CD4-positive, alpha-beta memory T cell (primary cell): ENCODE data around the gene CRIP3. TPM values are rescaled to one million over a fixed set of nuclear protein-coding genes. Genes with fewer than 3 reads are reported as not detected.
"Not testable (repeated sequence)": the region's sequence is repeated elsewhere in the genome, so short reads cannot be mapped to it uniquely, and the experiment has no call there.

ENCODE experiments used
- CTCF ChIA-PET: fragments of 350-600 bp; sonication (Branson Sonifier 250); formaldehyde crosslinking; loops from one replicate; lab custom pipeline; 2021; ENCODE audit warnings: inconsistent platforms; ENCODE audit not compliant: partially characterized antibody; lab: Charles Lee
- POLR2A ChIA-PET: fragments of 350-600 bp; sonication (Branson Sonifier 250); formaldehyde crosslinking; loops from one replicate; lab custom pipeline; 2021; ENCODE audit not compliant: partially characterized antibody; lab: Charles Lee
- DNase-seq, 5 donors: peaks; one replicate each; pipeline versions ENCODE4 v3.0.0 to v3.0.0-alpha.2; 2020 to 2022; ENCODE audit warnings: mixed read lengths in 1 of 5
- H3K27ac ChIP-seq: one replicate; pipeline ENCODE4 v1.7.0; 2013; ENCODE audit warnings: low read depth, low read length
- H3K27me3 ChIP-seq: 2 replicates; pipeline ENCODE4 v1.7.0; 2013; ENCODE audit warnings: mild to moderate bottlenecking, low read length, moderate library complexity; ENCODE audit not compliant: insufficient read depth
- H3K36me3 ChIP-seq: 2 replicates; pipeline ENCODE4 v1.7.0; 2013; ENCODE audit warnings: mild to moderate bottlenecking, low read length, moderate library complexity; ENCODE audit not compliant: insufficient read depth
- H3K4me1 ChIP-seq: 2 replicates; pipeline ENCODE4 v1.7.0; 2013; ENCODE audit warnings: mild to moderate bottlenecking, low read length, moderate library complexity; ENCODE audit not compliant: insufficient read depth
- H3K4me3 ChIP-seq, 2 donors: one replicate each; pipeline ENCODE4 v1.7.0; 2013; ENCODE audit warnings: low read length in 2 of 2, mild to moderate bottlenecking in 1 of 2
- H3K9me3 ChIP-seq, 2 donors: one replicate each; pipeline ENCODE4 v1.7.0; 2013; ENCODE audit warnings: low read length in 2 of 2, control low read depth in 1 of 2; ENCODE audit not compliant: control insufficient read depth in 1 of 2
- H3K27ac Mint-ChIP-seq, 7 donors: one replicate each; pipeline ENCODE4 v1.8.0; 2020 to 2021; ENCODE audit warnings: mixed read lengths in 7 of 7, mild to moderate bottlenecking in 6 of 7, inconsistent platforms in 3 of 7, moderate library complexity in 3 of 7
- H3K27me3 Mint-ChIP-seq, 2 donors: one replicate each; pipeline ENCODE4 v1.8.0; 2020 to 2021; ENCODE audit warnings: mixed read lengths in 2 of 2
- H3K36me3 Mint-ChIP-seq, 2 donors: one replicate each; pipeline ENCODE4 v1.8.0; 2020 to 2021; ENCODE audit warnings: mixed read lengths in 2 of 2, inconsistent platforms in 1 of 2, mild to moderate bottlenecking in 1 of 2
- H3K4me1 Mint-ChIP-seq, 4 donors: one replicate each; pipeline ENCODE4 v1.8.0; 2020 to 2021; ENCODE audit warnings: mixed read lengths in 4 of 4, mild to moderate bottlenecking in 1 of 4
- H3K4me3 Mint-ChIP-seq, 8 donors: one replicate each; pipeline ENCODE4 v1.8.0; 2020 to 2021; ENCODE audit warnings: mixed read lengths in 8 of 8, mild to moderate bottlenecking in 7 of 8, moderate library complexity in 6 of 8, inconsistent platforms in 3 of 8
- H3K9me3 Mint-ChIP-seq, 8 donors: one replicate each; pipeline ENCODE4 v1.8.0; 2020 to 2021; ENCODE audit warnings: mixed read lengths in 8 of 8, mild to moderate bottlenecking in 5 of 8, inconsistent platforms in 3 of 8, moderate library complexity in 1 of 8
- intact Hi-C: fragments of 100-400 bp; cut with micrococcal nuclease; formaldehyde crosslinking; loops from one replicate; pipeline ENCODE4 v1.15.1; 2023
- polyA plus RNA-seq, 2 donors: library from polyadenylated mRNA; unstranded; fragments of 300-500 nt; fragmentation: Illumina TruSeq; gene quantifications; one replicate each; pipeline ENCODE4 v1.2.3, GENCODE V29; 2021
- total RNA-seq, 2 experiments: library from RNA; stranded (reverse); gene quantifications; one replicate each; pipeline ENCODE4 v1.2.3, GENCODE V29; 2021

CRIP3 gene
- 1 to 10 TPM; 1.9 to 3.0 TPM for total RNA-seq
- polyA plus RNA-seq: not detected

- Histone ChIP-seq H3K4me1 (peaks cover 14% of the 10 kb centered on the region), H3K9me3 (no peaks in the 10 kb centered on the region), H3K36me3 (no peaks in the 10 kb centered on the region), H3K4me3 (peak within 1 kb of the TSS; percentile 42 to 43), H3K27me3 (no peaks in the 10 kb centered on the region), H3K27ac (no peak within 1 kb of the TSS)
- POLR2A ChIA-PET: interaction anchor here (0.9 to 2.2 kb wide), 8 partner anchors 8 to 120 kb away, joined by 3 to 12 read pairs (median 5); partner anchors contain the start of genes ABCC10, DNPH1 and ZNF318
- CTCF ChIA-PET: interaction anchor here (0.7 to 3.6 kb wide), 20 partner anchors 9 to 196 kb away, joined by 3 to 49 read pairs (median 4); partner anchors contain the start of genes TJAP1 and ZNF318
- Mint-ChIP-seq H3K4me3 (peak within 1 kb of the TSS; percentile 75 to 89 (median 84)), H3K4me1 (peaks cover 3 to 12% (median 8%) of the 10 kb centered on the region in 4 donors), H3K27ac (peak within 1 kb of the TSS in 6 of 7 donors; percentile 17 to 88 (median 52)), H3K36me3 (peaks cover 0 to 4% of the 10 kb centered on the region in 2 donors), H3K9me3 (no peaks in the 10 kb centered on the region), H3K27me3 (no peaks in the 10 kb centered on the region)
- intact Hi-C loops: loop anchor here (1.0 to 2.0 kb wide), 3 partner anchors 26 to 198 kb away; no protein-coding TSS in a partner anchor
- peak; percentile 42 to 63 (median 46) for DNase-seq
Observed at GRCh38 chr6:43308101-43308989, at the start of gene CRIP3. Gene CRIP3, minus strand, starts transcription at chr6:43308826. Its CDS starts 34 bp downstream, at chr6:43308792.

DNA sequence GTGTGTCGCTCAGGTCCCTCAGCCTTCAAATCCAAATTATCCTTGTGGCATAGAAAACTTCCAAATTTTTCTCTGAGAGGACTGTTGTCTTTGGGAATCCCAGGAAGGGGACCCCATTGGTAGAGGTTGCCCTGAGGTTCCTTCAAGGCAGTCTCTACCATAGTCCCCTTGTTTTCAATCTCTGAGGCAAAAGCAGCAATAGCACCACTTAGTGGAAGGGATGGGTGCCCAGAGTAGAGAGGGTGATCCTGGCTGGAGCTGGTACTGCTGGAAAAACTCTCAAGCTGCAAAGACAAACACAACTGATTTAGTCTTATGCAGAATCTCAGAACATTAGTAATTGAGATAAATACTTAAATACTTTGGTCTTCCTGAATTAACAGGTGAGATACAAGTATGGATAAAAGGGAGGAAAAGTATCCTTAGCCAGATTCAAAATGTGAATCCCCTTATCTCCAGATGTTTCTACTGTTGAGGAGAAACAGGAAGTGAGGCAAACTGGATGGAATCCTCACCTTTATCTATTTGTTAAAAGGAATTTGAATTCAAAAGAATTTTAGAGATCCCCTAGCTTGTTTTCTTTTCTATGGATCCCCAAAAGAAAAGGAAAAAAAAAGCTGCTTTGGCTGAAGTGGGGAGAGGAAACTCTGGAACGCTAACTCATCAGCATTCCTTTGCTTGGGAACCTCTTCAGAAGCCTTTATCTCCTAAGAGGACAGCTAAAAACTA, 47.4 kb upstream of the CRIP3 start:
- Mint-ChIP-seq H3K36me3 (peaks cover 50 to 75% of the 10 kb centered on the region in 2 donors), H3K4me3 (no peak overlapping the region), H3K27me3 (no peaks in the 10 kb centered on the region), H3K4me1 (peaks cover 6 to 12% (median 10%) of the 10 kb centered on the region in 4 donors), H3K27ac (peak overlapping the region in 1 of 7 donors; percentile 23), H3K9me3 (no peaks in the 10 kb centered on the region)
- Histone ChIP-seq H3K36me3 (peaks cover 44% of the 10 kb centered on the region), H3K4me1 (no peaks in the 10 kb centered on the region), H3K4me3 (no peak overlapping the region), H3K27me3 (no peaks in the 10 kb centered on the region), H3K9me3 (no peaks in the 10 kb centered on the region), H3K27ac (no peak overlapping the region)
- intact Hi-C loops: no loop called here
- CTCF ChIA-PET: interaction anchor here (0.8 to 1.8 kb wide), 5 partner anchors 18 to 127 kb away, joined by 3 to 6 read pairs (median 6); partner anchors contain the start of gene DNPH1
- POLR2A ChIA-PET: interaction anchor here (1.7 kb wide), 1 partner anchor 13 kb away, joined by 5 read pairs; the partner anchor contains the start of gene ZNF318
- no peak for DNase-seq

- DNase-seq, H3K27me3 Mint-ChIP-seq, H3K27me3 ChIP-seq, H3K27ac Mint-ChIP-seq, H3K4me3 Mint-ChIP-seq, H3K9me3 Mint-ChIP-seq, intact Hi-C loops, H3K4me3 ChIP-seq, CTCF ChIA-PET, H3K9me3 ChIP-seq, H3K27ac ChIP-seq, H3K4me1 Mint-ChIP-seq, H3K4me1 ChIP-seq: not testable (repeated sequence)
- H3K36me3 Mint-ChIP-seq: peaks cover 46 to 52% of the 10 kb centered on the region in 2 donors
- POLR2A ChIA-PET: interaction anchor here (0.6 kb wide), 1 partner anchor 218 kb away, joined by 3 read pairs; no protein-coding TSS in a partner anchor
- H3K36me3 ChIP-seq: peaks cover 48% of the 10 kb centered on the region
Observed at GRCh38 chr6:43351951-43352350, 43.3 kb upstream of the CRIP3 start.

GRCh38 chr6:43347444-43347843, 38.8 kb upstream of the CRIP3 start:
- intact Hi-C loops: no loop called here
- no peak overlapping the region for H3K27ac ChIP-seq
- no peak overlapping the region for H3K4me3 ChIP-seq
- Mint-ChIP-seq H3K9me3 (no peaks in the 10 kb centered on the region), H3K36me3 (peaks cover 40 to 47% of the 10 kb centered on the region in 2 donors), H3K4me3 (no peak overlapping the region), H3K27me3 (no peaks in the 10 kb centered on the region), H3K27ac (no peak overlapping the region), H3K4me1 (peaks cover 0 to 7% (median 4%) of the 10 kb centered on the region in 4 donors)
- no peaks in the 10 kb centered on the region for H3K4me1 ChIP-seq
- peaks cover 40% of the 10 kb centered on the region for H3K36me3 ChIP-seq
- POLR2A ChIA-PET: no interaction called here
- H3K9me3 ChIP-seq: no peaks in the 10 kb centered on the region
- no peak for DNase-seq
- H3K27me3 ChIP-seq: no peaks in the 10 kb centered on the region
- CTCF ChIA-PET: no interaction called here

- Mint-ChIP-seq H3K4me3 (no peak overlapping the region), H3K9me3 (no peaks in the 10 kb centered on the region), H3K36me3 (peaks cover 40 to 47% of the 10 kb centered on the region in 2 donors), H3K4me1 (peaks cover 0 to 4% (median 3%) of the 10 kb centered on the region in 4 donors), H3K27ac (no peak overlapping the region), H3K27me3 (no peaks in the 10 kb centered on the region)
- intact Hi-C loops: no loop called here
- no peak overlapping the region for H3K27ac ChIP-seq
- no peaks in the 10 kb centered on the region for H3K27me3 ChIP-seq
- H3K4me3 ChIP-seq: no peak overlapping the region
- no peak for DNase-seq
- ChIA-PET POLR2A (no interaction called here), CTCF (no interaction called here)
- H3K4me1 ChIP-seq: no peaks in the 10 kb centered on the region
- H3K36me3 ChIP-seq: peaks cover 45% of the 10 kb centered on the region
- H3K9me3 ChIP-seq: no peaks in the 10 kb centered on the region
Observed at GRCh38 chr6:43347021-43347420, 38.4 kb upstream of the CRIP3 start.

- intact Hi-C loops, H3K4me1 ChIP-seq, H3K9me3 Mint-ChIP-seq, H3K4me3 ChIP-seq, H3K27ac Mint-ChIP-seq, H3K27me3 Mint-ChIP-seq, H3K27me3 ChIP-seq, H3K27ac ChIP-seq, H3K4me1 Mint-ChIP-seq, H3K4me3 Mint-ChIP-seq, H3K9me3 ChIP-seq, DNase-seq: not testable (repeated sequence)
- CTCF ChIA-PET: interaction anchor here (1.7 kb wide), 1 partner anchor 52 kb away, joined by 3 read pairs; no protein-coding TSS in a partner anchor
- peaks cover 52% of the 10 kb centered on the region for H3K36me3 ChIP-seq
- POLR2A ChIA-PET: interaction anchor here (0.5 kb wide), 1 partner anchor 436 kb away, joined by 3 read pairs; no protein-coding TSS in a partner anchor
- peaks cover 37 to 51% of the 10 kb centered on the region in 2 donors for H3K36me3 Mint-ChIP-seq
Observed at GRCh38 chr6:43346243-43346642, 37.6 kb upstream of the CRIP3 start.
